RWPE1 (cell line): ENCODE results near the gene TRIML2.

Experiments used
- CTCF ChIA-PET: fragments of 350-600 bp; sonication (Branson Sonifier 250); formaldehyde crosslinking; extraction: SDS; loops from one replicate; lab custom pipeline; 2021; lab: Yijun Ruan, JAX
- POLR2A ChIA-PET: fragments of 400-600 bp; formaldehyde crosslinking; extraction: SDS; loops from one replicate; lab custom pipeline; 2020; ENCODE audit warnings: antibody characterized with exemption; ENCODE audit not compliant: low non-redundant PET; lab: Yijun Ruan, JAX
- DNase-seq: peaks from one replicate; pipeline ENCODE4 v3.0.0; 2012; ENCODE audit warnings: low spot score
- H3K27ac ChIP-seq: fragments of 450-650 bp; 2 replicates; pipeline ENCODE4 v1.5.1; 2017
- CTCF ChIP-seq: fragments of 450-650 bp; conservative IDR thresholded peaks from 2 replicates; pipeline ENCODE4 v1.5.1; 2017; ENCODE audit warnings: low read depth, mild to moderate bottlenecking

The TRIML2 gene

GRCh38 chr4:188043154-188043553 lies 66.2 kb downstream of the TRIML2 start:
- no peak for TF ChIP-seq CTCF
- CTCF ChIA-PET = no interaction called here

GRCh38 chr4:188042191-188042590 lies 67.2 kb downstream of the TRIML2 start:
- no peak for TF ChIP-seq CTCF
- H3K27ac ChIP-seq = no peak overlapping the region
- CTCF ChIA-PET = no interaction called here
- no peak for DNase-seq
- POLR2A ChIA-PET = no interaction called here

More at GRCh38 chr4:188043154-188043553, 66.2 kb downstream of the TRIML2 start:
- POLR2A ChIA-PET = no interaction called here
- H3K27ac ChIP-seq = no peak overlapping the region
- DNase-seq = no peak

- ChIA-PET POLR2A (no interaction called here), CTCF (no interaction called here)
- no peak for TF ChIP-seq CTCF
- no peak for DNase-seq
- H3K27ac ChIP-seq = no peak overlapping the region
These were observed 67.7 kb downstream of the TRIML2 start for GRCh38 chr4:188041721-188042120.
